Raji (cell line): ENCODE data around the gene SPATA2L.
A peak's percentile ranks its signal among the peaks of the same experiment; 100 is the strongest.

Experiments
- POLR2A ChIP-seq: IDR thresholded peaks from 2 replicates; pipeline ENCODE4 v1.6.1; 2011; ENCODE audit warnings: low read depth, low read length, control low read depth; ENCODE audit not compliant: insufficient read depth

The SPATA2L gene

DNA sequence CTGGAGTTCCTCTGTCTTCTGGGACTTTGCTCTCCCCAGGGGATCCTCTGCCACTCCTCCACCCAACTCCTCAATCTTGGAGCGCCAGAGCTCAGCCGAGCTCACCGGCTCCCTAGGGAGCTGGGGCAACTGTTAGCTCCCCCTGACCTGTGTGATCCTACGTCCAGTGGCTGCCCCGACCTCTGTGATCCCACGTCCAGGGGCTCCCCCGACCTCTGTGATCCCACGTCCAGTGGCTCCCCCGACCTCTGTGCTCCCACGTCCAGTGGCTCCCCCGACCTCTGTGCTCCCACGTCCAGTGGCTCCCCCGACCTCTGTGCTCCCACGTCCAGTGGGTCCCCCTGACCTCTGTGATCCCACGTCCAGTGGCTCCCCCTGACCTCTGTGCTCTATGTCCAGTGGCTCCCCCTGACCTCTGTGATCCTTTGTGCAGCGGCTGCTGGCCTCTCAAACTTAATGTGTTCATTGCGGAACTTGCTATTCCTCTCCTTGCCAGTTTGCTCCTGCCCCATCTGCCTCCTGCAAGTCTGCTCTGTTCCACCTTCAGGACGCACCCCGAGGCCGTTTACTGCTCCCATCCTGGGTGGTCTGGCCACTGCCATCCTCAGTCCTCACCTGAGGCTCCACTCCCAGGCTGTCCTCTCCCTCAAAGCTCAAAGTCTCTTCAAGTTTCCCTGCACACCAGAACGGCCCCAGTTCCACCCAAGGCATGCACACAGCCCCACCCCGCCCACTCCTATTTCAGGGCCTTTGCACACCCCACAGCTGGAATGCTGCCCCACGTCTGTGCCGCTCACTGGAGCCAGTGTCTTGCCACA lies 16.4 kb upstream of the SPATA2L start:
- no peak for TF ChIP-seq POLR2A

DNA sequence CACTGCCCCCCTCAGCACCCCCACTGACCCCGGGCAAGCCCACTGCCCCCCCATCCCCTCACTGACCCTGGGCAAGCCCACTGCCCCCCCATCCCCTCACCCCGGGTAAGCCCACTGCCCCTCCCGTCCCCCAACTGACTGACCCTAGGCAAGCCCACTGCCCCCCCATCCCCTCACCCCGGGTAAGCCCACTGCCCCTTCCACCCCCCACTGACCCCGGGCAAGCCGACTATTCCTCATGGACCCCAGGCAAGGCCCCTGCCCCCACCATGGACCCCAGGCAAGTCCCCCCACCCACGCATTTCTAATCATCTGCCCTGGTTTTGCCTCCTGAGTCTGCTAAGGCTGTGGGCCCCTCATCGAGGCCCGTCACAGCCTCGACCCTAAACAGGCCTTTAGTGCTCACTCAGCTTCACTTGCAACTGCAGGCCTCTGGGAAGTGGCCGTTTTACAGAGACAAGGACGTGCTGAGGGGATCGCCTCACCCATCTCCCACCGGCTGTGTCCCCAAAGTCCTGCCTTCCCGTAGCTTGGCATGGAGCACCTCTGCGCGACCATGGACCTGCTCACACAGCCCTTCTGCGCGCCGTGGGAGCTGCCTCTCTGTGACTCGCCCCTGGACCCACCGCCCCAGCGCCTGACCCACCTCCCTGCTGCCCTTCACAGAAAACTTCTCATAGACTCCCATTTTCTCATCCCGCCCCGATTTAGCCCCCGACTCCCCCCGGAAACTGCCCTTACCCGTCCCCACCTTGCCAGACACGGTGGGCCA lies 15.6 kb upstream of the SPATA2L start:
- no peak for TF ChIP-seq POLR2A

GRCh38 chr16:89716493-89716892 lies 15.0 kb upstream of the SPATA2L start:
- TF ChIP-seq POLR2A, result no peak

DNA sequence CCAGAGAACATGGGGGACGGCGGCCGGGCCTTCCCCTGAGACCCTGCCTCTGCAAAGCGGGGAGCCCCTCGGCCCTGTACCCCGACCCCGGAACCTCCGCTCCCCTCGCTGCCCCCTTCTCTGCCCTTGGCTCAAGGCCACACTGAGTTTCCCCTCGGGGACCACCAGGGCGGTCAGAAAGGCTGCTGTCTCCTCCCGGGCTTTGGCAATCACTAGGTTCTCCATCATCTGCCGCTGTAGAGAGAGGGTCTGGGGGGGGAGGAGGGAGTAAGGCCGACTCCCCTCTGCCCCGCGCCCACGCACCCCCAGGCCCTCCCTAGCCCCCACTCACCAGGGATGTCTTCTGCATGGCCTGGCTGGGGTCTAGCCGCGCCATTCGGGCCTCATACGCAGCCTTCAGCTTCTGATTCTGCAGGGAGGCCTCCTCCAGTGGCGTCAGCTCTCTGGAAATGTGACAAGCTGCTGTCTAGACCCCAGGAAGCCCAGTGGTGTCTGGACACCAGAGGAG lies 10.8 kb upstream of the SPATA2L start:
- TF ChIP-seq POLR2A, result no peak

- peak; percentile 90 for TF ChIP-seq POLR2A
Measured at GRCh38 chr16:89711601-89712273, 10.2 kb upstream of the SPATA2L start.

GRCh38 chr16:89710709-89711564 lies 9.4 kb upstream of the SPATA2L start:
- TF ChIP-seq POLR2A, result no peak

DNA sequence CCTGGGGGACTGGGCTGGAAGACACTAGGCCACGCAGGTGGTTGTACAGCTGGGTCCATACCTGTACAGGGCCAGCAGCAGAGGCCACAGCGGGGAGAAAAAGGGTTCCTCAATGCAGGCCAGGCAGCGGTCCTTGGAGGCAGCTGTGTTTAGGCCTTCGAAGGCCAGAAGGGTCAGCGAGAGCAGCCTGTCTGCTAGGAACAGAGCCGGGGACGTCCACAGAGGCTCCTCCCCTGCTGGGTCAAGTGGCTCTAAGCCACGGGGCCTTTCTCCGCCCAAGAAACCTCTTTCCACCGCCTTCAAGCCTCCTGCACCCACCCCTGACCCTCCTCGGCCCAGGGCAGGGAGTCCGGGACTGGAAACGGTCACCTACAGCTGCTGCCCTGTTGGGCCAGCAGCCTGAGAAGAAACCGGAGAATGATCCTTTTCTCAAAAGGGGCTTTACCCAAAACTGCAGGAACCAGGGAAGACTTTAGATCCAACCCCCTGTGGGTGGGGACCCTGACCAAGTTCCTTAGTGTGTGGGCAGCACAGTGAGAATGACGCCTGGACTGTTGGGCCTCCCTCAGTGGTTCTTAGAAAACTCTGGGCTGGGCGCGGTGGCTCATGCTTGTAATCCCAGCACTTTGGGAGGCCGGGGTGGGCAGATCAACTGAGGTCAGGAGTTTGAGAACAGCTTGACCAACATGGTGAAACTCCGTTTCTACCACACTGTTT lies 8.4 kb upstream of the SPATA2L start:
- no peak for TF ChIP-seq POLR2A

DNA sequence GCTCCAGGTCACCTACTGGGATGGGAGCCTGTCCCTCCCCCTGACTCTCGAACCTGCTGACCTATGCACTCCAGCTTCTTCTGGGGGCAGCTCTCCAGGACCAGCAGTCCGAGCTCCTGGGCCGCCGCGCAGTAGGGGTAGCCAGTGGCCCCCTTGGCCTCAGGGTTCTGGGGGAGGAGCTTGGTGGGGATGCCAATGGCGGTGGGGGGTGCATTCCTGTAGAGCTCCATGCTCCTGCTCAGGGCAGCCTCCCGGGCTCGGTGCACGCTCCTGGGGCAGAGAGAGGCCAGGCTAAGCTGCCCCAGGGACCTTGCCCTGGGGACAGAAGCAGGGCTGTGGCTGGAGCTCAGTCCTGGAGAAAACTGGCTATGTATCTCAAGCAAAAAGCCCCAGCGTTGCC lies 7.7 kb upstream of the SPATA2L start:
- TF ChIP-seq POLR2A, result no peak

GRCh38 chr16:89708481-89708931 lies 7.0 kb upstream of the SPATA2L start:
- no peak for TF ChIP-seq POLR2A

GRCh38 chr16:89707695-89708094 lies 6.2 kb upstream of the SPATA2L start:
- no peak for TF ChIP-seq POLR2A

DNA sequence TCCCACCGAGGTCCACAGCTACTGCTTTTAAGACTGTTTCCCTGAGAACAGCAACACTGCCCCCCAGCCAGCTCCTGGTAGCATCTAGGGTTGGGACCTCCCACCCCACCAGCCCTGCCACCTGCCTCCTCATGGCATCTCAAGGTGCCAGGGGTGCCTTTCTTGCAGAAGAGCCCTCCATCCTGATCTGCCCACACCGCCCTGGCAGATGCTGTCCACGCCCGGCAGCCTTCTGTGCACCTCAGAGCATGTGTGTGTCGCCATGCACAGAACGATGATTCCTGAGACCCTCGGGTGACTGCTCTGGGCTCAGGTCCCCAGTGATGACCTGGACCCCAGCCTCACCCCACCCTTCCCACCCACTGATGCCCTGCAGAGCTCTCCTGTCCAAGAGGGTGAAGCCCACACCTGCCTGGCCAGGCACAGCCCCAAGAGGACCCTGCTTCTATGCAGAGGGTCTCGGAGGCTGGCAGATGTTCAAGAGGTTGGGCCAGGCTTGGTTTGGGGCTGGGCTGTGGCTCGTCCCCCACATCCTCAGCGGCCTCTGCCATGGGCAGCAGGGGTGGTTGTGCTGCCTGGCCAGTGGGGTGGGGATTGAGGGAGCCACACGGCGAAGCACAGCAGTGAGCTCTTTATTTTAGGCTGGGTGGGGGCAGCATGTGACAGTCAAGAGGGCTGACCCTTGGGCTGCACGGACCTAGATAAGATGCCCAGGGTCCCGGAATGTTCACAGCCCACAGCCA lies 5.2 kb upstream of the SPATA2L start:
- no peak for TF ChIP-seq POLR2A

DNA sequence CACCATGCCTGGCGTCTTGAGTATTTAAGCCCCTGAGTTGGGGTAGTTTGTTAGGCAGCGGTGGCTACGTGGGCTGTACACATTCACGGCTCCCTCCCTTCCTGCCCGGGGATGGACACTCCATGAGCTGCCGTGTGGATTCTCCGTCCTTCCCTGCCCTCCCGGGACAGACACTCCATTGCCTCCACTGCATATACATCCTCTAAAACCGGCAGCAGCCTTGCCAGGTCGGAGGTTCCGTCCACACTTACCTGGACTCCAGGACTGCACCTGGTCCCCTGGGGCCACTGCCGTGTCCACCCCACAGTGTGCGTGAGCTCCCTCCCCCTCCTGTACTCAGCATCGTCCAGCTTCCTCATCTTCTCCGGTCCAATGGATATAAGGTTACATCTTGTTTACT lies 3.5 kb upstream of the SPATA2L start:
- no peak for TF ChIP-seq POLR2A

- TF ChIP-seq POLR2A, result no peak
Measured at GRCh38 chr16:89704281-89704680, 2.8 kb upstream of the SPATA2L start.
